Tibial nerve (tissue), 3 donors: ENCODE measurements around the gene CXXC4.

ENCODE experiments used
- POLR2A ChIP-seq, 2 donors: fragments of 450-650 bp; IDR thresholded peaks; one replicate each; pipeline ENCODE4 v1.6.1; 2017; ENCODE audit warnings: antibody characterized with exemption in 2 of 2, mild to moderate bottlenecking in 2 of 2, moderate library complexity in 2 of 2
- TF ChIP-seq, protein P1 (sequence below), 5 experiments: fragments of 200-600 bp in 3 of 5; fragments of 450-650 bp in 2 of 5; sonication (generic) in 3 of 5; IDR thresholded peaks; one replicate each; pipeline ENCODE4 v1.5.1; 2016 to 2019; ENCODE audit warnings: antibody characterized with exemption in 5 of 5, mild to moderate bottlenecking in 3 of 5, moderate library complexity in 2 of 5

GRCh38 chr4:104507112-104507511 is 12.4 kb upstream of the CXXC4 start:
- TF ChIP-seq POLR2A (IDR thresholded peaks at IDR 0.05), result no peak
- TF ChIP-seq, protein P1, sequence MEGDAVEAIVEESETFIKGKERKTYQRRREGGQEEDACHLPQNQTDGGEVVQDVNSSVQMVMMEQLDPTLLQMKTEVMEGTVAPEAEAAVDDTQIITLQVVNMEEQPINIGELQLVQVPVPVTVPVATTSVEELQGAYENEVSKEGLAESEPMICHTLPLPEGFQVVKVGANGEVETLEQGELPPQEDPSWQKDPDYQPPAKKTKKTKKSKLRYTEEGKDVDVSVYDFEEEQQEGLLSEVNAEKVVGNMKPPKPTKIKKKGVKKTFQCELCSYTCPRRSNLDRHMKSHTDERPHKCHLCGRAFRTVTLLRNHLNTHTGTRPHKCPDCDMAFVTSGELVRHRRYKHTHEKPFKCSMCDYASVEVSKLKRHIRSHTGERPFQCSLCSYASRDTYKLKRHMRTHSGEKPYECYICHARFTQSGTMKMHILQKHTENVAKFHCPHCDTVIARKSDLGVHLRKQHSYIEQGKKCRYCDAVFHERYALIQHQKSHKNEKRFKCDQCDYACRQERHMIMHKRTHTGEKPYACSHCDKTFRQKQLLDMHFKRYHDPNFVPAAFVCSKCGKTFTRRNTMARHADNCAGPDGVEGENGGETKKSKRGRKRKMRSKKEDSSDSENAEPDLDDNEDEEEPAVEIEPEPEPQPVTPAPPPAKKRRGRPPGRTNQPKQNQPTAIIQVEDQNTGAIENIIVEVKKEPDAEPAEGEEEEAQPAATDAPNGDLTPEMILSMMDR (IDR thresholded peaks at IDR 0.05), result no peak
